GM12878 (cell line): ENCODE results near the gene TAOK2. TPM values are rescaled to one million over a fixed set of nuclear protein-coding genes. Genes with fewer than 3 reads are reported as not detected.
A peak's percentile ranks its signal among the peaks of the same experiment; 100 is the strongest.

Experiments used
- ATAC-seq: fragments of 200-7000 bp; cut with Tn5 transposase; 3 replicates; pipeline ENCODE4 v1.9.1; 2020; ENCODE audit warnings: mild to moderate bottlenecking, moderate library complexity
- BruUV-seq: library from RNA; stranded (reverse); fragments of 400-500 nt; replicated peaks from 2 replicates; lab custom pipeline; 2021; lab: Mats Ljungman, UMichigan
- CTCF ChIA-PET: fragments of 300-600 bp; sonication (Branson Sonifier 250); formaldehyde crosslinking; extraction: SDS; loops from one replicate; lab custom pipeline; 2021; ENCODE audit warnings: inconsistent platforms; lab: Yijun Ruan, JAX
- POLR2A ChIA-PET: fragments of 350-600 bp; formaldehyde crosslinking; extraction: SDS; loops from one replicate; lab custom pipeline; 2021; ENCODE audit warnings: inconsistent platforms; lab: Charles Lee
- RAD21 ChIA-PET: fragments of 300-600 bp; sonication (Branson Sonifier 250); formaldehyde crosslinking; loops from one replicate; lab custom pipeline; 2023; ENCODE audit warnings: antibody characterized with exemption; ENCODE audit not compliant: unreplicated experiment; lab: Charles Lee
- SMC1A ChIA-PET: fragments of 300-600 bp; sonication (Branson Sonifier 250); formaldehyde crosslinking; loops from one replicate; lab custom pipeline; 2023; ENCODE audit not compliant: unreplicated experiment, uncharacterized antibody; lab: Charles Lee
- DNase-seq: peaks from one replicate; pipeline ENCODE4 v3.0.0-alpha.2; 2011; ENCODE audit warnings: low read depth, low spot score
- FAIRE-seq: peaks from 3 replicates; lab custom pipeline; 2011; peaks lifted over from hg19 to GRCh38; lab: Jason Lieb, UNC
- H2AFZ ChIP-seq: 2 replicates; pipeline ENCODE4 v1.6.0; 2011; ENCODE audit warnings: low read depth, low read length, control low read depth; ENCODE audit not compliant: control insufficient read depth
- H3K27ac ChIP-seq: 2 replicates; pipeline ENCODE4 v1.5.1; 2011; ENCODE audit warnings: control low read depth; ENCODE audit not compliant: control insufficient read depth, insufficient read depth
- H3K27me3 ChIP-seq, 2 experiments: replicated peaks in 1 of 2; 2 replicates each; pipeline versions ENCODE4 v1.6.0 to v1.6.1; 2011; ENCODE audit warnings: low read length in 1 of 2; ENCODE audit not compliant: control insufficient read depth in 2 of 2, insufficient read depth in 2 of 2
- H3K36me3 ChIP-seq, 2 experiments: 2 replicates each; pipeline ENCODE4 v1.5.1; 2011; ENCODE audit warnings: low read length in 1 of 2; ENCODE audit not compliant: control insufficient read depth in 2 of 2, insufficient read depth in 2 of 2
- H3K4me1 ChIP-seq: 2 replicates; pipeline ENCODE4 v1.6.1; 2011; ENCODE audit warnings: mild to moderate bottlenecking, low read length, moderate library complexity, mixed read lengths; ENCODE audit not compliant: control insufficient read depth, insufficient read depth
- H3K4me2 ChIP-seq: 2 replicates; pipeline ENCODE4 v1.6.0; 2011; ENCODE audit warnings: control low read depth; ENCODE audit not compliant: control insufficient read depth, insufficient read depth
- H3K4me3 ChIP-seq: fragments of 200-600 bp; sonication (generic); 2 replicates; pipeline ENCODE4 v1.5.1; 2016
- H3K79me2 ChIP-seq: 2 replicates; pipeline ENCODE4 v1.6.0; 2011; ENCODE audit warnings: low read length; ENCODE audit not compliant: control insufficient read depth, insufficient read depth
- H3K9ac ChIP-seq: 2 replicates; pipeline ENCODE4 v1.8.0; 2011; ENCODE audit warnings: low read length, control low read depth, mixed read lengths; ENCODE audit not compliant: control insufficient read depth, insufficient read depth
- H3K9me3 ChIP-seq: replicated peaks from 3 replicates; pipeline ENCODE4 v1.5.1; 2011; ENCODE audit warnings: mild to moderate bottlenecking, low read length; ENCODE audit not compliant: control insufficient read depth, insufficient read depth
- H4K20me1 ChIP-seq: 2 replicates; pipeline ENCODE4 v1.6.0; 2011; ENCODE audit not compliant: control insufficient read depth, insufficient read depth
- BCL11A ChIP-seq: IDR thresholded peaks from 2 replicates; pipeline ENCODE4 v1.6.1; 2011; ENCODE audit warnings: low read depth, low read length
- BCL3 ChIP-seq: IDR thresholded peaks from 2 replicates; pipeline ENCODE4 v1.6.1; 2011; ENCODE audit warnings: borderline replicate concordance, low read depth, mild to moderate bottlenecking, moderate library complexity, low read length; ENCODE audit not compliant: insufficient read depth, poor library complexity, severe bottlenecking
- BHLHE40 ChIP-seq, 2 experiments: fragments of 450-650 bp in 1 of 2; IDR thresholded peaks; 2 replicates each; pipeline ENCODE4 v1.6.1; 2011 to 2017; ENCODE audit warnings: low read depth in 2 of 2, borderline replicate concordance in 1 of 2, improper control_type of control experiment in 1 of 2, low read length in 1 of 2, mild to moderate bottlenecking in 1 of 2
- DPF2 ChIP-seq: fragments of 450-650 bp; IDR thresholded peaks from 2 replicates; pipeline ENCODE4 v1.6.1; 2017; ENCODE audit warnings: mild to moderate bottlenecking
- EED ChIP-seq: sonication (generic); IDR thresholded peaks from 2 replicates; pipeline ENCODE4 v1.6.1; 2016; ENCODE audit warnings: antibody characterized with exemption, low read depth
- LARP7 ChIP-seq: fragments of 450-650 bp; IDR thresholded peaks from 2 replicates; pipeline ENCODE4 v1.6.1; 2017; ENCODE audit warnings: mild to moderate bottlenecking
- NFYA ChIP-seq: IDR thresholded peaks from 2 replicates; pipeline ENCODE4 v1.6.1; 2011; ENCODE audit warnings: low read depth, mild to moderate bottlenecking, low read length, improper control_type of control experiment, borderline replicate concordance
- NR2C1 ChIP-seq: fragments of 450-650 bp; IDR thresholded peaks from 2 replicates; pipeline ENCODE4 v1.6.1; 2017; ENCODE audit warnings: antibody characterized with exemption, mild to moderate bottlenecking, moderate library complexity
- POLR2A ChIP-seq: IDR thresholded peaks from 2 replicates; pipeline ENCODE4 v1.6.1; 2011; ENCODE audit warnings: low read depth, mild to moderate bottlenecking, low read length
- RELA ChIP-seq: fragments of 450-650 bp; IDR thresholded peaks from 2 replicates; pipeline ENCODE4 v1.8.0; 2014; ENCODE audit warnings: borderline replicate concordance; ENCODE audit not compliant: partially characterized antibody
- SREBF1 ChIP-seq: IDR thresholded peaks from 2 replicates; pipeline ENCODE4 v1.6.1; 2012; ENCODE audit warnings: mild to moderate bottlenecking, low read length
- TCF7 ChIP-seq: IDR thresholded peaks from 2 replicates; pipeline ENCODE4 v1.6.1; 2014; ENCODE audit warnings: antibody characterized with exemption, borderline replicate concordance
- WGBS: methylation state at CpG from one replicate; pipeline ENCODE4 v1.1.6; 2016; ENCODE audit warnings: low lambda C conversion rate; ENCODE audit not compliant: insufficient replicate concordance, insufficient coverage; ENCODE audit errors: missing lambda C conversion rate; 5-methylcytosine and 5-hydroxymethylcytosine counted together
- in situ Hi-C: fragments of 300-500 bp; cut with MboI; formaldehyde crosslinking; loops from 9 replicates; pipeline ENCODE4 v1.14.3; 2018; ENCODE audit warnings: mixed read lengths
- intact Hi-C: fragments of 100-400 bp; cut with micrococcal nuclease; formaldehyde crosslinking; loops from one replicate; pipeline ENCODE4 v1.14.2; 2022; ENCODE audit not compliant: unreplicated experiment
- polyA plus RNA-seq, 11 experiments: library from polyadenylated mRNA; depleted of rRNA in 4 of 11; unstranded in 6 of 11; stranded (reverse) in 5 of 11; fragments of >200 nt; fragmentation: Nextera tagmentation in 4 of 11; fragmentation: Illumina TruSeq in 1 of 11; extraction: Ambion mirVana in 4 of 11; extraction: Trizol in 1 of 11; gene quantifications; 1 replicate in 1 of 11; 2 replicates in 10 of 11; pipeline versions ENCODE4 v1.2.1 to v1.2.3, GENCODE V29; 2011 to 2016; ENCODE audit warnings: inconsistent platforms in 2 of 11, missing spikeins in 2 of 11, low read depth in 1 of 11
- total RNA-seq, 4 experiments: library from RNA; depleted of rRNA in 3 of 4; stranded (reverse); fragments of >200 nt in 3 of 4; fragmentation: Illumina TruSeq in 1 of 4; extraction: Trizol in 1 of 4; gene quantifications; 2 replicates each; pipeline versions ENCODE4 v1.2.1 to v1.2.3, GENCODE V29; 2013 to 2021
- TF ChIP-seq, protein P1 (sequence below): IDR thresholded peaks from 2 replicates; pipeline ENCODE4 v1.6.1; 2011; ENCODE audit warnings: low read depth, mild to moderate bottlenecking, low read length, moderate library complexity, borderline replicate concordance; ENCODE audit errors: extremely low read depth

TAOK2 gene
- total and polyA plus RNA-seq, 10 of the 15 experiments (the other 5 are each of a cell fraction or from before 2014, with no cell fraction given) = 0.14 to 40.2 (median 11.6) TPM

DNA sequence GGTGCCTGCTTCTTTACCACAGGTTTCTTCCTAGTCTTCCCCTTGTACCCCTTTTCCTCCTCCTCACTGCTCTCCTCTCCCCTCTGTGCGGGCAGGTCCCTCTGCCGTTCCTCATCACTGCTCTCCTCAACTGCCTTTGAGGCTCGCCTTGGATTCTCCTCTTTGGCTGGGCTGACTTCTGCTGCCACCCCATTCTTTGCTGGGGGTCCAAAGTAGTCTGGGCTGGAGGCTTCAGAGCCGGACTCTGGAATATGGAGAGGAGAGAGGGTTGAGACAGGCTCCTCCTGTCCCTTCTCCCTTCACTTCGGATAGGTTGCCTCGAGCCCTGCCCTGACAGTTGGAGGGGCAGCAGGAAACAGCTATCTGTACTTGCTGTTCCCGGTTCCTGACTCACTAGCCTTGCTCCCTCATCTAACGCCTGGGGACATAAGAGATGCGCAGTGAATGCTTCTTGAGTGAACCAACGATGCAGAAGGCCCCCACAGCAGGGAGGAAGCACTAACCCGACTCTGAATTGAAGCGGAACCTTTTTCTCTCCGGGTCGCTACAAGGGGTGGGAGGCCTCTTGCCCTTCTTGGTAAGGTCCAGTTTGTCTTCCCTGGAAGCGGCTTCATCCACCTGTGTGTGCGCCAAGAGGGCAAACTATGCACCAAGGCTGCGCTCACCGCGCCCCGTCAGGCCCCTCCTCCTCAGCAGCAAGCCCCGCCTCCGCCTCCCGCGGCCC lies 21.1 kb downstream of the TAOK2 start:
- BruUV-seq = no TSS peak
- H4K20me1 ChIP-seq = no peaks in the 10 kb centered on the region
- H2AFZ ChIP-seq = peak overlapping the region; percentile 98
- in situ Hi-C loops (no loop called here), intact Hi-C loops (no loop called here)
- H3K79me2 ChIP-seq = peaks cover 19% of the 10 kb centered on the region
- DNase-seq (no peak), ATAC-seq (peak; percentile 75), FAIRE-seq (no peak)
- ChIA-PET RAD21 (interaction anchor here (0.6 to 1.4 kb wide), 3 partner anchors 22 to 1502 kb away, joined by 3 to 5 read pairs (median 3); no protein-coding TSS in a partner anchor), SMC1A (interaction anchor here (1.3 to 1.9 kb wide), 2 partner anchors 22 to 32 kb away, joined by 3 to 9 read pairs; partner anchors contain the start of genes TAOK2 and TMEM219), CTCF (interaction anchor here (0.9 to 1.9 kb wide), 4 partner anchors 22 to 78 kb away, joined by 3 to 6 read pairs (median 4); partner anchors contain the start of genes TAOK2 and TMEM219), POLR2A (interaction anchor here (0.5 to 2.8 kb wide), 9 partner anchors 19 to 69 kb away, joined by 3 to 16 read pairs (median 6); partner anchors contain the start of genes KCTD13, TAOK2 and TMEM219)
- H3K27ac ChIP-seq = peak overlapping the region; percentile 91
- peak overlapping the region; percentile 88 for H3K9ac ChIP-seq
- TF ChIP-seq LARP7 (peak; percentile 17; the same call in 1 of the 2 replicates), BCL11A (no peak), POLR2A (no peak), NR2C1 (no peak)
- peak overlapping the region; percentile 82 for H3K4me2 ChIP-seq
- H3K4me3 ChIP-seq = peak overlapping the region; percentile 81
- H3K4me1 ChIP-seq = peaks cover 9% of the 10 kb centered on the region
- H3K27me3 ChIP-seq = no peaks in the 10 kb centered on the region
- H3K36me3 ChIP-seq = peaks cover 8 to 15% of the 10 kb centered on the region in 2 experiments
- WGBS = 10% methylated on average over 24 of the region's 24 CpGs
- H3K9me3 ChIP-seq = no peaks in the 10 kb centered on the region

DNA sequence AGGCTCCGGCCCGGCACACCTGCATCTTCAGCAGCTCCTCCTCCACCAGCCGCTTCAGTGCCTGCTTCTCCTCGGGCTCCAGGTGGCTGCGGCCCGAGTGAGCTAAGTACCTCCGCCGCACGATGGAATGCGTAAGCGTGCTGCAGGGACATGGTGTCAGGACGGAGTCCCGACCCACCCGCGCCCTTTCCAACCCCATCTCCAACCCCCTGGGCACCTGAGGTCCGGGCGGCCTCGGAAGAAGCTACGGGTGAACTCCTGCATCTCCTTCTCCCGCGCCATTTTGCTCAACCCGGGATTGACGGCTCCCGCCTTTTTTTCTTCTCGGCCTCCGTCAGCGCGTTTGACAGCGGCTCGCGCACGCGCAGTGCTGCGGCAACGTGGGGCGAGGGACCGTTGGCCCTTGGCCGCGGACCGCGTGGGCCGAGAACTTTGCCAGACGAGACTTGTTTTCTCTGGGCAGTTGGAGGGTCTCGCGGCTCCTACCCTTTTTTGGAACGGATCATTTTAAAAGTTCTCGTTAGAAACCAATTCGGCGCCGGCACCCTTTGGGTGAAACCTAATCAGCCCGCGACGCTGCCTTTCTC lies 21.7 kb downstream of the TAOK2 start, which contains the start of gene HIRIP3:
Gene HIRIP3, minus strand, starts transcription at position 294 of the 587 bp plus-strand sequence. Its CDS starts 12 bp downstream, at position 282.
- ChIA-PET RAD21 (interaction anchor here (0.6 to 1.4 kb wide), 3 partner anchors 22 to 1503 kb away, joined by 3 to 5 read pairs (median 3); no protein-coding TSS in a partner anchor), SMC1A (interaction anchor here (0.6 to 1.9 kb wide), 3 partner anchors 22 to 33 kb away, joined by 3 to 9 read pairs (median 3); partner anchors contain the start of genes TAOK2 and TMEM219), CTCF (interaction anchor here (1.4 to 1.9 kb wide), 3 partner anchors 22 to 37 kb away, joined by 4 to 6 read pairs (median 5); partner anchors contain the start of genes TAOK2 and TMEM219), POLR2A (interaction anchor here (0.5 to 2.8 kb wide), 6 partner anchors 20 to 69 kb away, joined by 3 to 16 read pairs (median 6); partner anchors contain the start of genes KCTD13, TAOK2 and TMEM219)
- intact Hi-C loops (no loop called here), in situ Hi-C loops (no loop called here)
- FAIRE-seq (no peak), DNase-seq (peak; percentile 35), ATAC-seq (peak; percentile 77)
- H3K27me3 ChIP-seq = no peaks in the 10 kb centered on the region
- peak within 1 kb of the TSS; percentile 88 for H3K9ac ChIP-seq
- WGBS = 1% methylated on average over 53 of the region's 53 CpGs
- peaks cover 9% of the 10 kb centered on the region for H3K4me1 ChIP-seq
- peak within 1 kb of the TSS; percentile 81 for H3K4me3 ChIP-seq
- peaks cover 8 to 15% of the 10 kb centered on the region in 2 experiments for H3K36me3 ChIP-seq
- H3K27ac ChIP-seq = peak within 1 kb of the TSS; percentile 91
- BruUV-seq = no TSS peak
- H3K9me3 ChIP-seq = no peaks in the 10 kb centered on the region
- H3K79me2 ChIP-seq = peaks cover 19% of the 10 kb centered on the region
- peak within 1 kb of the TSS; percentile 95 for H3K4me2 ChIP-seq
- H4K20me1 ChIP-seq = no peaks in the 10 kb centered on the region
- H2AFZ ChIP-seq = peak within 1 kb of the TSS; percentile 98
- TF ChIP-seq EED (no peak), TCF7 (peak; percentile 41; the same call in 1 of the 2 replicates), DPF2 (peak; percentile 18; the same call in 1 of the 2 replicates), BHLHE40 (IDR thresholded peaks at IDR 0.05; ENCODE audit: borderline replicate concordance in 1 of 2, low read depth in 2 of 2, low read length in 1 of 2) (0 out of 4 replicates have a peak, but pooled peaks of 1 of the 2 experiments have one; percentile 3), RELA (no peak), SREBF1 (no peak), BCL3 (peak; percentile 15), NFYA (no peak)
- TF ChIP-seq, protein P1, sequence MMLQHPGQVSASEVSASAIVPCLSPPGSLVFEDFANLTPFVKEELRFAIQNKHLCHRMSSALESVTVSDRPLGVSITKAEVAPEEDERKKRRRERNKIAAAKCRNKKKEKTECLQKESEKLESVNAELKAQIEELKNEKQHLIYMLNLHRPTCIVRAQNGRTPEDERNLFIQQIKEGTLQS = no peak
